ENCODE measurements around the gene TJP1.

DNA sequence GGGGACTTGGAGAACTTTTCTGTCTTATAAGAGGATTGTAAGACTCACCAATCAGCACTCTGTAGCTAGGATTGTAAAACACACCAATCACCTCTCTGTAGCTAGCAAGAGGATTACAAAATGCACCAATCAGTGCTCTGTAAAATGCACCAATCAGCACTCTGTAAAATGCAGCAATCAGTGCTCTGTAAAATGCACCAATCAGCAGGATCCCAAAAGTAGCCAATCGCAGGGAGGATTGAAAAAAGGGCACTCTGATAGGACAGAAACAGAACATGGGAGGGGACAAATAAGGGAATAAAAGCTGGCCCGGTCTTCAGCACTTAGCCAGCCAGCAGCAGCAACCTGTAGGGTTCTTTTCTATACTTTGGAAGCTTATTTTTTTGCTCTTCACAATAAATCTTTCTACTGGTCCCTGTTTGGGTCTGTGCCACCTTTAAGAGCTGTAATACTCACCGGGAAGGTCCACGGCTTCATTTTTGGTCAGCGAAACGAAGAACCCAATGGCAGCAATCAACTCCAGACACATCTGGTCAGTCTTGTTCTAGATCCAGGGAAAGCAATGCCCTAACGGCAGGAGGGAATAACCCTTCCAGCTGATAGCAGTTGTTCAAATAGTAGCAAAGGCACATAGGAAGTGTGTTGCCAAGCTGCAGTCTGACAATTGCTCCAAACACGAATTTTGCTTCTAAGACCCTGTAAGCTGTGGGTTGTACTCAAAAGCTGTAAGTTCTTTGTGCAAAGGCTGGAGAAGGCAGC, 135.6 kb downstream of the TJP1 start:
- TF ChIP-seq, protein P1, sequence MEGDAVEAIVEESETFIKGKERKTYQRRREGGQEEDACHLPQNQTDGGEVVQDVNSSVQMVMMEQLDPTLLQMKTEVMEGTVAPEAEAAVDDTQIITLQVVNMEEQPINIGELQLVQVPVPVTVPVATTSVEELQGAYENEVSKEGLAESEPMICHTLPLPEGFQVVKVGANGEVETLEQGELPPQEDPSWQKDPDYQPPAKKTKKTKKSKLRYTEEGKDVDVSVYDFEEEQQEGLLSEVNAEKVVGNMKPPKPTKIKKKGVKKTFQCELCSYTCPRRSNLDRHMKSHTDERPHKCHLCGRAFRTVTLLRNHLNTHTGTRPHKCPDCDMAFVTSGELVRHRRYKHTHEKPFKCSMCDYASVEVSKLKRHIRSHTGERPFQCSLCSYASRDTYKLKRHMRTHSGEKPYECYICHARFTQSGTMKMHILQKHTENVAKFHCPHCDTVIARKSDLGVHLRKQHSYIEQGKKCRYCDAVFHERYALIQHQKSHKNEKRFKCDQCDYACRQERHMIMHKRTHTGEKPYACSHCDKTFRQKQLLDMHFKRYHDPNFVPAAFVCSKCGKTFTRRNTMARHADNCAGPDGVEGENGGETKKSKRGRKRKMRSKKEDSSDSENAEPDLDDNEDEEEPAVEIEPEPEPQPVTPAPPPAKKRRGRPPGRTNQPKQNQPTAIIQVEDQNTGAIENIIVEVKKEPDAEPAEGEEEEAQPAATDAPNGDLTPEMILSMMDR (IDR thresholded peaks at IDR 0.05): no peak
- no peak for TF ChIP-seq ZFX (IDR thresholded peaks at IDR 0.05; ENCODE audit: borderline replicate concordance)

Data from 22Rv1 (cell line).